ENCODE results near the gene SOX10.

Gene SOX10

GRCh38 chr22:38016182-38017151 lies 32.1 kb upstream of the SOX10 start:
- no peak for DNase-seq

- DNase-seq = no peak
Observed at GRCh38 chr22:38014083-38014482, 29.7 kb upstream of the SOX10 start.

DNA sequence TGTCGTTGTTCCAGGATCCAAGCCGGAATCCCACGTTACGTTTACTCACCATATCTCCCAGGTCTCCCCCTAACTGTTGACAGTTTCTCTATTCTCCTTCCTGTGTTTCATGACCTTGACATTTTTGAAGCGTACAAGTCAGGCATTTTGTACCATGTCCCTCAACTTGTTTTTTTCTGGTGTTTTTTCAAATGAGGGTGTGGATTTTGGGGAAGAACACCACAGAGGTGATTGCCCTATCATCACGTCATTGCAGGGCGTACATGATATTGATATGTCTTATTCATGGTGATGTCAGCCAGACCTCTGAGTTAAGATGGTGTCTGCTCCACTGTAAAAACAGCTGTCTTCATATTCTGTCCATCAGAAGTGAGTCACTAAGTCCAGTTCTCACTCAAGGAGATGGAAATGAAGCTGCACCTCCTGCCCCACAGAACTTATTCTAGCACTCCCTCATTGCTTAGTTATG lies 28.3 kb upstream of the SOX10 start:
- DNase-seq = no peak

- DNase-seq = no peak
Observed at GRCh38 chr22:38009000-38009806, 24.8 kb upstream of the SOX10 start.

GRCh38 chr22:38007330-38007902 lies 23.1 kb upstream of the SOX10 start:
- no peak for DNase-seq

DNA sequence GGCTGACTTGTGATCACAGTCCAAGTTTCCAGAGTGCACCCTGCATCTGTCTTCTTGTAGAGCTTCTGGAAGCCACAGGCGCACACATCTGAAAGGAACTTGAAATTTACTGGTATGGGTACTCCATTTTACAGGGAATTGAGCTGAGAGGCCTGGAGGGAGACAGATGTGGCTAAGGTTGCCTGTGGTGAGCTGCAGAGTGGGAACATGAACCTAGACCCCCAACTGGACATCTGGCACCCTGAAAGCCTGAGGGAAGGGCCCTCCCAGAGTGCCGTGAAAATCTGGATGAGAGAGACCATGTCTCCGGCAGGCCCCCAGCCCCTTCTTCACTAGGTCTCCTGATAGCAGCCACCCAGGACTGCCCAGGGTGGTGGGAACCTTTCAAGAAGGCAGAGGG lies 22.6 kb upstream of the SOX10 start:
- DNase-seq = no peak

DNA sequence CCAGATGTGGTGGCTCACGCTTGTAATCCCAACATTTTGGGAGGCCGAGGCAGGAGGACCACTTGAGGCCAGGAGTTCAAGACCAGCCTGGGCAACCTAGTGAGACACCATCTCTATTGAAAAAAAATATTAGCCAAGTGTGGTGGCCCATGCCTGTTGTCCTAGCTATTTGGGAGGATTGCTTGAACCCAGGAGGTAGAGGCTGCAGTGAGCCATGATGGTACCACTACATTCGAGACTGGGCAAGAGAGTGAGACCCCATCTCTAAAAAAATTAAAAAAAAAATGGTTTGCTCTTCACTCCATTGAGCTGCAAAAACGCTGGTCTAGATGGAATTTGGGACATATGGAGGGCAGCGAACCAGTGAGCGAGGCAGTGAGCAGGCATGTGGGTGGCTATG lies 21.6 kb upstream of the SOX10 start:
- no peak for DNase-seq

DNA sequence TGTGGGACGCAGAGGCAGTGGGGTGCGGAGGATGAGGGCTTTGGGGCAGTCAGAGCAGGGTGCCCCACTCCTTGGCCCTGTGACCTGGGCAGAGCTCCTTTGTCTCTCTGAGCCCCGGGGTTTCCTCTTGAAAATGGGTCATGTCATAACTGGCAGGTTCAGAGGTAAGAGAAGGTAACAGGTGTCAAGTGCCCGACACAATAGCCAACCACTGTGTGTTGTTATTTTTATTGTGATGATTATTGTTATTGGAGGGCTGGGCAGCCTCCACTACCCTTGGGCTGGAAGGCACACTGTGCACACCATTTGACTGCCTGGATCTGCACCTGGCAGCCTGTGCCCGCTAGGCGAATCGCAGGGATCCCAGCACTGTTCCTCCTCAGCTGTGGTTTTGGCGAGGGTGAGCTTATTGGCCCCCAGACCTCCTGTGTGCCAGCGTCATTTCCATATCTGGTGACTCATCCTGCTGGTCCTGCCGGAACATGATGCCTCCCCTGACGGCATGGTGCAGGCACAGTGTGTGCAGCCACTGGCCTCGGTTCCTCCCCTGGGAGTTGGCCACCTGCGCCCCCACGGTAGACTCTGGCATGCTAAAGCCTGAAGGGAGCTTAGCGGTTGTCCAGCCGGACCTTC lies 15.4 kb upstream of the SOX10 start:
- DNase-seq = peak; percentile 71

- no peak for DNase-seq
Observed at GRCh38 chr22:37999236-37999635, 14.9 kb upstream of the SOX10 start.

DNA sequence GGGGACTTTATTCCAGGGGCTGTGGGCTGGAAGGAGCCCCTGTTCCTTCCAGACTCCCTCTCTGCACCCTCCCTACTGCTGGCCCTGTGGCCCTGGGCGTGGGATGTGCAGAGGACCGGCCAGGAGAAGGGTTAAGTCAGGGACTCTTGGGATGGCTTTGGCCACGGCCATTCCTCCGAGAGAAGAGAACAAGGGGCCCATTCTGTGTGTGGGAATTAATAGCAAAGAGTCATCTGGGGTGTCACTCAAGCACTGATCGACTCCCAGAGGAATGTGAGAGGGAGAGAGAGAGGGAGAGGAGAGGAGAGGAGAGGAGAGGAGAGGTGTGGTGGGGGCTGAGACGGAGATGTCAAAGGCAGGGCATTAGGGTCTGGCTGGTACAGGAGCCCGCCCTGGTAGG lies 14.2 kb upstream of the SOX10 start:
- DNase-seq = no peak

- DNase-seq = no peak
Observed at GRCh38 chr22:37996515-37997246, 12.3 kb upstream of the SOX10 start.

- DNase-seq = no peak
Observed at GRCh38 chr22:37996079-37996478, 11.7 kb upstream of the SOX10 start.

GRCh38 chr22:37995460-37995859 lies 11.1 kb upstream of the SOX10 start:
- no peak for DNase-seq

DNA sequence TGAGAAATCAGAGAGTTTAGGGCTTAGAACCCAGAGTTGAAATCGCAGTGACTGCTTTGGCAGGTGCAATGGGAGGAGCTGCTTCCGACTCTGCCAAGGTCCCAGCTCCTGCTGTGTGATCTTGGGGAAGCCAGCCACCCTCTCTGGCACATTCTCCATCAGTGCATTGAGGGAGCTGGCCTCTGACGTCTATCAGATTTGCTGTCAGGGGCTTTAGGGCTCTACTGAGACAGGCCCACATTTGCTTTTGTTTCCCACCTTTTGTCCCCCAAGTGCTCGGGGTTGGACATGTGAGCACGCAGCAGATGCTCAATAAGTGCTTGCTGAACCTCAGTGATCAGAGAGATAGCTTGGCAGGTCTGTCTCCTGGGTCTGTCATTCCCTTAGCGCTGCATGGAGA lies 10.6 kb upstream of the SOX10 start:
- DNase-seq = no peak

- DNase-seq = no peak
Observed at GRCh38 chr22:37994049-37994448, 9.7 kb upstream of the SOX10 start.

- no peak for DNase-seq
Observed at GRCh38 chr22:37991731-37992442, 7.5 kb upstream of the SOX10 start.

DNA sequence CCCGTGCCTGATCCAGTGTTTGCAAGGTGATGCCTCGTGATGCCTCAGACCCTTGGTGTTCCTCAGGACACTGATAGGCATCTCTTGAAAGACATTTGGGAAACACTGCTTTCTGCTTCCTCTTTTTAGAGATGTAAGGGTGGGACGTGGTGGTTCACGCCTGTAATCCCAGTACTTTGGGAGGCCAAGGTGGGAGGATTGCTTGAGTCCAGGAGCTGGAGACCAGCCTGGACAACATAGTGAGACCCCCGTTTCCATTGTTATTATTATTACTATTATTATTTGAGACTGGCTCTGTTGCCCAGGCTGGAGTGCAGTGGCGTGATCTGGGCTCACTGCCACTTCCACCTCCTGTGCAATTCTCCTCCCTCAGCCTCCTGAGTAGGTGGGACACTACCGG lies 6.5 kb upstream of the SOX10 start:
- DNase-seq = no peak

- DNase-seq = no peak
Observed at GRCh38 chr22:37990301-37990700, 5.9 kb upstream of the SOX10 start.

GRCh38 chr22:37989146-37990045 lies 5.0 kb upstream of the SOX10 start:
- DNase-seq = no peak

GRCh38 chr22:37986371-37986770 lies 2.0 kb upstream of the SOX10 start:
- DNase-seq = no peak

All from MV-4-11 (cell line).